Osteocyte (in vitro differentiated cells): ENCODE data around the gene HMCN1. TPM values are rescaled to one million over a fixed set of nuclear protein-coding genes. Genes with fewer than 3 reads are reported as not detected.

ENCODE experiments used
- DNase-seq: peaks from one replicate; pipeline ENCODE4 v3.0.0; 2021; ENCODE audit warnings: mixed read lengths; ENCODE audit not compliant: unreplicated experiment; ENCODE audit errors: extremely low spot score
- H3K27ac Mint-ChIP-seq: one replicate; pipeline ENCODE4 v1.8.0; 2021; ENCODE audit warnings: mild to moderate bottlenecking, mixed read lengths; ENCODE audit not compliant: unreplicated experiment
- H3K27me3 Mint-ChIP-seq: one replicate; pipeline ENCODE4 v1.8.0; 2021; ENCODE audit warnings: mixed read lengths; ENCODE audit not compliant: unreplicated experiment
- H3K36me3 Mint-ChIP-seq: one replicate; pipeline ENCODE4 v1.8.0; 2021; ENCODE audit warnings: mixed read lengths; ENCODE audit not compliant: unreplicated experiment
- H3K4me1 Mint-ChIP-seq: one replicate; pipeline ENCODE4 v1.8.0; 2021; ENCODE audit warnings: mixed read lengths; ENCODE audit not compliant: unreplicated experiment
- H3K4me3 Mint-ChIP-seq: one replicate; pipeline ENCODE4 v1.8.0; 2021; ENCODE audit warnings: mild to moderate bottlenecking, moderate library complexity, mixed read lengths; ENCODE audit not compliant: unreplicated experiment
- H3K9me3 Mint-ChIP-seq: one replicate; pipeline ENCODE4 v1.8.0; 2021; ENCODE audit warnings: mixed read lengths; ENCODE audit not compliant: unreplicated experiment
- total RNA-seq: library from RNA; stranded (reverse); gene quantifications from 2 replicates; pipeline ENCODE4 v1.2.1, GENCODE V29; 2021
- TF ChIP-seq, protein P1 (sequence below): fragments of 200-600 bp; sonication (generic); IDR thresholded peaks from 2 replicates; pipeline ENCODE4 v1.5.0; 2021; ENCODE audit warnings: antibody characterized with exemption, mild to moderate bottlenecking, moderate library complexity

HMCN1 gene
- total RNA-seq, 1 donor from 2014 or later, result 91.4 TPM

- no peaks in the 10 kb centered on the region for H3K9me3 Mint-ChIP-seq
- no peaks in the 10 kb centered on the region for H3K27me3 Mint-ChIP-seq
- H3K4me1 Mint-ChIP-seq, result peaks cover 47% of the 10 kb centered on the region
- TF ChIP-seq, protein P1, sequence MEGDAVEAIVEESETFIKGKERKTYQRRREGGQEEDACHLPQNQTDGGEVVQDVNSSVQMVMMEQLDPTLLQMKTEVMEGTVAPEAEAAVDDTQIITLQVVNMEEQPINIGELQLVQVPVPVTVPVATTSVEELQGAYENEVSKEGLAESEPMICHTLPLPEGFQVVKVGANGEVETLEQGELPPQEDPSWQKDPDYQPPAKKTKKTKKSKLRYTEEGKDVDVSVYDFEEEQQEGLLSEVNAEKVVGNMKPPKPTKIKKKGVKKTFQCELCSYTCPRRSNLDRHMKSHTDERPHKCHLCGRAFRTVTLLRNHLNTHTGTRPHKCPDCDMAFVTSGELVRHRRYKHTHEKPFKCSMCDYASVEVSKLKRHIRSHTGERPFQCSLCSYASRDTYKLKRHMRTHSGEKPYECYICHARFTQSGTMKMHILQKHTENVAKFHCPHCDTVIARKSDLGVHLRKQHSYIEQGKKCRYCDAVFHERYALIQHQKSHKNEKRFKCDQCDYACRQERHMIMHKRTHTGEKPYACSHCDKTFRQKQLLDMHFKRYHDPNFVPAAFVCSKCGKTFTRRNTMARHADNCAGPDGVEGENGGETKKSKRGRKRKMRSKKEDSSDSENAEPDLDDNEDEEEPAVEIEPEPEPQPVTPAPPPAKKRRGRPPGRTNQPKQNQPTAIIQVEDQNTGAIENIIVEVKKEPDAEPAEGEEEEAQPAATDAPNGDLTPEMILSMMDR, result no peak
- no peak for DNase-seq
- peaks cover 19% of the 10 kb centered on the region for H3K36me3 Mint-ChIP-seq
- no peak overlapping the region for H3K4me3 Mint-ChIP-seq
- H3K27ac Mint-ChIP-seq, result no peak overlapping the region
Observed at GRCh38 chr1:185864889-185865517, 130.8 kb downstream of the HMCN1 start.

DNA sequence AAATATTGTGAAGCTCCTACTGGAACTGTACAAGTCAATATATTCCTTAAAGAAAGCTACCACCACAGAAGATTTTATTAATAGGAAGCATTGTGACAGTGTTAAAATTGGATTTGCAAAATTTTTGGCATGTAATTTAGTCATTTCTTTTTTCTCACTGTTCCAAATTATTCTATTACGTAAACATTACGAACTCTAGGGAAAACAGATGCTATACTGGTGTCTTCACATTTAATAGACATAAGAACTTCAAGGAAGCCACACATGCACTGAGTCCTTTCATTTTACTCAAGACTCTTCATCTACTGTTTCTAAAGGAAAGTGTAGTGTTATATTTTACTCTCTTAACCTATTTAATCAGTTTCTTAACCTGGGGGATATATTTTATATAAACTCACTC, 135.4 kb downstream of the HMCN1 start:
- no peak overlapping the region for H3K4me3 Mint-ChIP-seq
- no peak overlapping the region for H3K27ac Mint-ChIP-seq
- no peaks in the 10 kb centered on the region for H3K27me3 Mint-ChIP-seq

DNA sequence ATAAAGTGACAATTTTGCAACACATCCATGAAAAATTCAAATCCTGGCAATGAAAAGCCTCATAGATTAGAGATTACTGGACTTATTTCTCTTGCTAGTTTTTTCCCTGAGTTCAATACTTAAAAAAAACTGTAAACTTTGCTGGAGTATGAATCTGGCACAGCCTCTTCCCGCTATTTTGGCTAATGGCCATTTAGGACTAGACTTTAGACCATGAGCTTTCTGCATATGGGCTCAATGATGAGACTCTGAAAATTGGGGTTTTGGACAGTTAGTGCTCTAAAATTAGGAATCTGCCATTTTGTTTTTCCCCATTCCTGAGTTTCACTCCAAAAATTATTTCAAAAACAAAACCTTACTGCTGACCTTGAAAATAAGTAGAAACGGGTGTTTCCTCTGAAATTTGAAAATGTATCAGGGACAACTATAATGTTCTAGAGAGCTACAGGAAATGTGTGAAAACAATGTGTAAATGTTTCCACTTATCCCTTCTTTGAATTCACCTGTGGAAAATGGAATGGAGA, 137.5 kb downstream of the HMCN1 start:
- TF ChIP-seq, protein P1, result no peak
- H3K27ac Mint-ChIP-seq, result no peak overlapping the region
- DNase-seq, result no peak
- H3K4me3 Mint-ChIP-seq, result no peak overlapping the region
- no peaks in the 10 kb centered on the region for H3K27me3 Mint-ChIP-seq
- peaks cover 24% of the 10 kb centered on the region for H3K4me1 Mint-ChIP-seq
- H3K9me3 Mint-ChIP-seq, result no peaks in the 10 kb centered on the region
- peaks cover 33% of the 10 kb centered on the region for H3K36me3 Mint-ChIP-seq

More for the DNA sequence above, 135.4 kb downstream of the HMCN1 start:
- Mint-ChIP-seq H3K36me3 (peaks cover 33% of the 10 kb centered on the region), H3K4me1 (peaks cover 27% of the 10 kb centered on the region), H3K9me3 (no peaks in the 10 kb centered on the region)
- TF ChIP-seq, protein P1, result no peak
- DNase-seq, result no peak

- Mint-ChIP-seq H3K9me3 (peaks cover 3% of the 10 kb centered on the region), H3K36me3 (peaks cover 33% of the 10 kb centered on the region), H3K4me3 (no peak overlapping the region), H3K4me1 (peaks cover 23% of the 10 kb centered on the region), H3K27me3 (no peaks in the 10 kb centered on the region), H3K27ac (no peak overlapping the region)
- TF ChIP-seq, protein P1, result no peak
- DNase-seq, result no peak
Observed at GRCh38 chr1:185874246-185874645, 140.1 kb downstream of the HMCN1 start.

- Mint-ChIP-seq H3K36me3 (peaks cover 22% of the 10 kb centered on the region), H3K27ac (no peak overlapping the region), H3K4me3 (no peak overlapping the region), H3K4me1 (no peaks in the 10 kb centered on the region), H3K9me3 (peaks cover 17% of the 10 kb centered on the region), H3K27me3 (no peaks in the 10 kb centered on the region)
- no peak for DNase-seq
- TF ChIP-seq, protein P1, result no peak
Observed at GRCh38 chr1:185880330-185880729, 146.1 kb downstream of the HMCN1 start.
